IMR-90 (cell line): Measurements from ENCODE around the gene HECW1. TPM values are rescaled to one million over a fixed set of nuclear protein-coding genes. Genes with fewer than 3 reads are reported as not detected.

Experiments used
- ATAC-seq: fragments of 200-7000 bp; cut with Tn5 transposase; 2 replicates; pipeline ENCODE4 v1.9.1; 2020; ENCODE audit warnings: low read depth, mild to moderate bottlenecking, moderate library complexity
- BruUV-seq: library from RNA; stranded (reverse); fragments of 400-500 nt; replicated peaks from 2 replicates; lab custom pipeline; 2021; lab: Mats Ljungman, UMichigan
- CTCF ChIA-PET: fragments of 300-600 bp; formaldehyde crosslinking; extraction: SDS; loops from one replicate; lab custom pipeline; 2021; ENCODE audit warnings: antibody characterized with exemption; lab: Yijun Ruan, JAX
- POLR2A ChIA-PET: fragments of 300-600 bp; sonication (Branson Sonifier 250); formaldehyde crosslinking; loops from one replicate; lab custom pipeline; 2022; ENCODE audit warnings: antibody characterized with exemption; ENCODE audit not compliant: unreplicated experiment; lab: Charles Lee
- DNase-seq: peaks from one replicate; pipeline ENCODE4 v3.0.0; 2013
- H2AFZ ChIP-seq: replicated peaks from 2 replicates; pipeline ENCODE3; 2013; ENCODE audit warnings: low read length, mild to moderate bottlenecking; ENCODE audit not compliant: poor library complexity
- H2AK5ac ChIP-seq: 2 replicates; pipeline ENCODE4 v1.6.1; 2013; ENCODE audit warnings: low read depth, low read length, inconsistent platforms
- H2AK9ac ChIP-seq: replicated peaks from 2 replicates; pipeline ENCODE3; 2013; ENCODE audit warnings: mild to moderate bottlenecking, low read depth, low read length, moderate library complexity; ENCODE audit not compliant: poor library complexity
- H2BK120ac ChIP-seq: 2 replicates; pipeline ENCODE4 v1.6.1; 2013; ENCODE audit warnings: low read depth, low read length, inconsistent platforms
- H2BK15ac ChIP-seq: 3 replicates; pipeline ENCODE4 v1.6.1; 2013; ENCODE audit warnings: low read depth, low read length, inconsistent platforms
- H2BK20ac ChIP-seq: 2 replicates; pipeline ENCODE4 v1.6.1; 2013; ENCODE audit warnings: low read depth, mild to moderate bottlenecking, inconsistent platforms, low read length, moderate library complexity
- H2BK5ac ChIP-seq: 2 replicates; pipeline ENCODE4 v1.6.1; 2013; ENCODE audit warnings: mild to moderate bottlenecking, low read depth, low read length, inconsistent platforms; ENCODE audit not compliant: poor library complexity, severe bottlenecking
- H3K14ac ChIP-seq: replicated peaks from 2 replicates; pipeline ENCODE4 v1.6.1; 2013; ENCODE audit warnings: low read depth, low read length, inconsistent platforms
- H3K18ac ChIP-seq: 2 replicates; pipeline ENCODE4 v1.6.1; 2013; ENCODE audit warnings: low read depth, low read length, control low read depth
- H3K23ac ChIP-seq: 2 replicates; pipeline ENCODE4 v1.6.1; 2013; ENCODE audit warnings: low read depth, low read length, inconsistent platforms
- H3K27ac ChIP-seq: 2 replicates; pipeline ENCODE4 v1.5.1; 2013; ENCODE audit warnings: mild to moderate bottlenecking, control low read depth, low read length; ENCODE audit not compliant: insufficient read depth
- H3K27me3 ChIP-seq: 2 replicates; pipeline ENCODE4 v1.6.1; 2013; ENCODE audit warnings: low read length; ENCODE audit not compliant: control insufficient read depth, insufficient read depth
- H3K36me3 ChIP-seq: 2 replicates; pipeline ENCODE4 v1.6.1; 2013; ENCODE audit warnings: low read length, mixed read lengths; ENCODE audit not compliant: control insufficient read depth, insufficient read depth
- H3K4ac ChIP-seq: 2 replicates; pipeline ENCODE4 v1.6.1; 2013; ENCODE audit warnings: low read depth, low read length, inconsistent platforms
- H3K4me1 ChIP-seq: 2 replicates; pipeline ENCODE4 v1.6.1; 2013; ENCODE audit warnings: low read length, mixed read lengths; ENCODE audit not compliant: control insufficient read depth, insufficient read depth
- H3K4me2 ChIP-seq: 2 replicates; pipeline ENCODE4 v1.6.1; 2013; ENCODE audit warnings: low read depth, mild to moderate bottlenecking, control low read depth, low read length, moderate library complexity
- H3K4me3 ChIP-seq: 2 replicates; pipeline ENCODE4 v1.5.1; 2013; ENCODE audit warnings: low read depth, mild to moderate bottlenecking, control low read depth, low read length, moderate library complexity; ENCODE audit not compliant: insufficient read depth
- H3K56ac ChIP-seq: 2 replicates; pipeline ENCODE4 v1.6.1; 2013; ENCODE audit warnings: low read length, inconsistent platforms; ENCODE audit not compliant: insufficient read depth; ENCODE audit errors: extremely low read depth
- H3K79me1 ChIP-seq, 2 experiments: 2 replicates each; pipeline ENCODE4 v1.6.1; 2013; ENCODE audit warnings: low read length in 2 of 2, inconsistent platforms in 1 of 2, low read depth in 1 of 2
- H3K9ac ChIP-seq: 2 replicates; pipeline ENCODE4 v1.6.1; 2013; ENCODE audit warnings: low read depth, low read length, control low read depth
- H3K9me1 ChIP-seq: 2 replicates; pipeline ENCODE4 v1.6.1; 2013; ENCODE audit warnings: low read length, inconsistent platforms; ENCODE audit not compliant: insufficient read depth
- H3K9me3 ChIP-seq: 2 replicates; pipeline ENCODE4 v1.6.1; 2013; ENCODE audit warnings: low read length; ENCODE audit not compliant: control insufficient read depth, insufficient read depth
- H4K20me1 ChIP-seq: 2 replicates; pipeline ENCODE4 v1.6.1; 2013; ENCODE audit warnings: low read length, inconsistent platforms; ENCODE audit not compliant: insufficient read depth
- H4K5ac ChIP-seq: 2 replicates; pipeline ENCODE4 v1.6.1; 2013; ENCODE audit warnings: mild to moderate bottlenecking, low read depth, low read length, control low read depth
- H4K8ac ChIP-seq, 2 experiments: 2 replicates each; pipeline ENCODE4 v1.6.1; 2013; ENCODE audit warnings: low read depth in 2 of 2, low read length in 2 of 2, control low read depth in 1 of 2, inconsistent platforms in 1 of 2
- H4K91ac ChIP-seq: 2 replicates; pipeline ENCODE4 v1.6.1; 2013; ENCODE audit warnings: low read depth, low read length, inconsistent platforms; ENCODE audit not compliant: insufficient read depth
- MXI1 ChIP-seq: IDR thresholded peaks from 2 replicates; pipeline ENCODE4 v1.6.1; 2012; ENCODE audit warnings: low read depth, mild to moderate bottlenecking, low read length, moderate library complexity, borderline replicate concordance
- RFX5 ChIP-seq: IDR thresholded peaks from 2 replicates; pipeline ENCODE4 v1.8.0; 2012; ENCODE audit warnings: low read depth, mild to moderate bottlenecking, low read length, moderate library complexity
- SMC3 ChIP-seq: fragments of 150-350 bp; IDR thresholded peaks from 2 replicates; pipeline ENCODE4 v1.6.1; 2016; ENCODE audit warnings: low read depth, mild to moderate bottlenecking, antibody characterized with exemption, low read length, moderate library complexity
- WGBS, 2 experiments: methylation state at CpG; one replicate each; pipeline versions ENCODE4 v1.1.5 to v1.1.7; 2013; ENCODE audit warnings: missing lambda C conversion rate in 2 of 2; ENCODE audit not compliant: insufficient read length in 1 of 2; ENCODE audit errors: extremely low coverage in 2 of 2; 5-methylcytosine and 5-hydroxymethylcytosine counted together
- dilution Hi-C: fragments of 300-500 bp; cut with HindIII; formaldehyde crosslinking; loops from one replicate; pipeline ENCODE4 v1.14.3; 2018; ENCODE audit warnings: low sequenced_read_pairs; ENCODE audit not compliant: unreplicated experiment
- in situ Hi-C: fragments of 300-500 bp; cut with MboI; formaldehyde crosslinking; loops from 3 replicates; pipeline ENCODE4 v1.14.3; 2019; ENCODE audit warnings: low sequenced_read_pairs, inconsistent platforms, mixed read lengths
- intact Hi-C: fragments of 100-400 bp; cut with micrococcal nuclease; formaldehyde crosslinking; loops from 2 replicates; pipeline ENCODE4 v1.10.0; 2022
- polyA plus RNA-seq, 3 experiments: library from polyadenylated mRNA; depleted of rRNA; stranded (reverse); fragments of >200 nt; gene quantifications; 2 replicates each; pipeline ENCODE4 v1.2.3, GENCODE V29; 2012; ENCODE audit warnings: low replicate concordance in 1 of 3
- total RNA-seq: library from RNA; depleted of rRNA; stranded (reverse); fragments of >200 nt; gene quantifications from 2 replicates; pipeline ENCODE4 v1.2.3, GENCODE V29; 2012

Gene HECW1
- total and polyA plus RNA-seq, 2 of the 4 experiments (the other 2 are of a cell fraction), result 0.56 to 1.3 TPM

GRCh38 chr7:43530553-43531410 lies 418.3 kb downstream of the HECW1 start:
- intact Hi-C loops, result no loop called here
- H2BK5ac ChIP-seq, result no peak overlapping the region
- no peak overlapping the region for H3K23ac ChIP-seq
- no peak overlapping the region for H4K8ac ChIP-seq
- H4K20me1 ChIP-seq, result peaks cover 7% of the 10 kb centered on the region; the same call in 1 of the 2 replicates
- H2AK9ac ChIP-seq, result no peak overlapping the region
- no peak overlapping the region for H4K91ac ChIP-seq
- H3K4me1 ChIP-seq, result peaks cover 19% of the 10 kb centered on the region
- CTCF ChIA-PET, result no interaction called here
- POLR2A ChIA-PET, result no interaction called here
- H3K56ac ChIP-seq, result no peak overlapping the region
- peaks cover 15% of the 10 kb centered on the region for H3K9me1 ChIP-seq
- dilution Hi-C loops, result no loop called here
- H3K14ac ChIP-seq, result no peak overlapping the region
- H3K4me2 ChIP-seq, result no peak overlapping the region
- H2AFZ ChIP-seq, result no peak overlapping the region
- H2BK120ac ChIP-seq, result no peak overlapping the region
- no peaks in the 10 kb centered on the region for H3K36me3 ChIP-seq
- no peak overlapping the region for H3K4me3 ChIP-seq
- ATAC-seq, result no peak
- H2BK15ac ChIP-seq, result no peak overlapping the region
- TF ChIP-seq MXI1 (no peak), RFX5 (no peak), SMC3 (no peak)
- H3K27me3 ChIP-seq, result peaks cover 40% of the 10 kb centered on the region
- H3K18ac ChIP-seq, result no peak overlapping the region
- no TSS peak for BruUV-seq
- WGBS, 2 experiments, result 100% methylated on average over 1 of the region's 6 CpGs; no CpG with 5 or more reads in 1 of the 2 experiments
- H3K9ac ChIP-seq, result no peak overlapping the region
- no peak overlapping the region for H2BK20ac ChIP-seq
- no peak for DNase-seq
- no peak overlapping the region for H4K5ac ChIP-seq
- no peak overlapping the region for H2AK5ac ChIP-seq
- H3K9me3 ChIP-seq, result no peaks in the 10 kb centered on the region
- in situ Hi-C loops, result no loop called here
- no peak overlapping the region for H3K4ac ChIP-seq
- no peak overlapping the region for H3K27ac ChIP-seq
- H3K79me1 ChIP-seq, result no peaks in the 10 kb centered on the region
